Measurements from ENCODE around the gene BICRA.
"Not testable (repeated sequence)": the region's sequence is repeated elsewhere in the genome, so short reads cannot be mapped to it uniquely, and the experiment has no call there.

Gene BICRA

DNA sequence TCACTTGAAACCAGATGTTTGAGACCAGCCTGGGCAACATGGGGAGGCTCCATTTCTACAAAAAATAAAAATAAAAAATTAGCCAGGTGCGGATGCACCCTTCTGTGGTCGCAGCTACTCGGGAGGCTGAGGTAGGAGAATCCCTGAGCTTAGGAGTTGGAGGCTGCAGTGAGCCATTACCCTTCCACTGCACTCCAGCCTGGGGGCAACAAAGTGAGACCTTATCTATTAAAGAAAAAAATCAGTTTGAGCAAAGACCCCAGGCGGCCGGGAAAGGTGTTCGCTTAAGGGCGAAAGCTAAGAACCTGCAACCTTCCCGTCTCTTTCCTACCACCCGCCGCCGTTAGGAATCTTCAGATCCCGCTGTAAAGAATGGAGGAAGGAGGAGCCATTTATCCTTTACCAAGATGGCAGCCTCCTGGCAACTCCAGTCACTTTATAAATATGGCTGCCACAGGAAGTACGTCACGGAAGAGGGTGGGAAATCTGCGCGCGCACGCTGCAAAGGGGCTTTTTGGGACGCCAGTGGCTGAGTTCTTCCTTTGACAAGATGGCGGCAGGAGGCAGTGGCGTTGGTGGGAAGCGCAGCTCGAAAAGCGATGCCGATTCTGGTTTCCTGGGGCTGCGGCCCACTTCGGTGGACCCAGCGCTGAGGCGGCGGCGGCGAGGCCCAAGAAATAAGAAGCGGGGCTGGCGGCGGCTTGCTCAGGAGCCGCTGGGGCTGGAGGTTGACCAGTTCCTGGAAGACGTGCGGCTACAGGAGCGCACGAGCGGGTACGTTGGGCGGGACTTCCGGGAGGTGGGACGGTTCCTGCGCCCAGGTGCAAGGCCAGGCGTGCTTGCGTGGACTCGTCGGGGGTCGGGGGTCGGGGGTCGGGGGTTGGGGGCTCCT, 136.3 kb downstream of the BICRA start, which contains the start of gene NOP53:
Gene NOP53 (plus strand): TSS at position 537 of the 892 bp plus-strand sequence. CDS start 14 bp downstream, at position 551.
- peak within 1 kb of the TSS; percentile 65 for H3K4me3 ChIP-seq (replicated peaks; ENCODE audit: insufficient read depth, low read length)
- TF ChIP-seq, protein P1, sequence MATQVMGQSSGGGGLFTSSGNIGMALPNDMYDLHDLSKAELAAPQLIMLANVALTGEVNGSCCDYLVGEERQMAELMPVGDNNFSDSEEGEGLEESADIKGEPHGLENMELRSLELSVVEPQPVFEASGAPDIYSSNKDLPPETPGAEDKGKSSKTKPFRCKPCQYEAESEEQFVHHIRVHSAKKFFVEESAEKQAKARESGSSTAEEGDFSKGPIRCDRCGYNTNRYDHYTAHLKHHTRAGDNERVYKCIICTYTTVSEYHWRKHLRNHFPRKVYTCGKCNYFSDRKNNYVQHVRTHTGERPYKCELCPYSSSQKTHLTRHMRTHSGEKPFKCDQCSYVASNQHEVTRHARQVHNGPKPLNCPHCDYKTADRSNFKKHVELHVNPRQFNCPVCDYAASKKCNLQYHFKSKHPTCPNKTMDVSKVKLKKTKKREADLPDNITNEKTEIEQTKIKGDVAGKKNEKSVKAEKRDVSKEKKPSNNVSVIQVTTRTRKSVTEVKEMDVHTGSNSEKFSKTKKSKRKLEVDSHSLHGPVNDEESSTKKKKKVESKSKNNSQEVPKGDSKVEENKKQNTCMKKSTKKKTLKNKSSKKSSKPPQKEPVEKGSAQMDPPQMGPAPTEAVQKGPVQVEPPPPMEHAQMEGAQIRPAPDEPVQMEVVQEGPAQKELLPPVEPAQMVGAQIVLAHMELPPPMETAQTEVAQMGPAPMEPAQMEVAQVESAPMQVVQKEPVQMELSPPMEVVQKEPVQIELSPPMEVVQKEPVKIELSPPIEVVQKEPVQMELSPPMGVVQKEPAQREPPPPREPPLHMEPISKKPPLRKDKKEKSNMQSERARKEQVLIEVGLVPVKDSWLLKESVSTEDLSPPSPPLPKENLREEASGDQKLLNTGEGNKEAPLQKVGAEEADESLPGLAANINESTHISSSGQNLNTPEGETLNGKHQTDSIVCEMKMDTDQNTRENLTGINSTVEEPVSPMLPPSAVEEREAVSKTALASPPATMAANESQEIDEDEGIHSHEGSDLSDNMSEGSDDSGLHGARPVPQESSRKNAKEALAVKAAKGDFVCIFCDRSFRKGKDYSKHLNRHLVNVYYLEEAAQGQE (IDR thresholded peaks at IDR 0.05; ENCODE audit: insufficient replicate concordance, low read depth) = peak; percentile 79
- no peak for TF ChIP-seq SPI1 (IDR thresholded peaks at IDR 0.05; ENCODE audit: borderline replicate concordance, low read depth)
- TF ChIP-seq, protein P2, sequence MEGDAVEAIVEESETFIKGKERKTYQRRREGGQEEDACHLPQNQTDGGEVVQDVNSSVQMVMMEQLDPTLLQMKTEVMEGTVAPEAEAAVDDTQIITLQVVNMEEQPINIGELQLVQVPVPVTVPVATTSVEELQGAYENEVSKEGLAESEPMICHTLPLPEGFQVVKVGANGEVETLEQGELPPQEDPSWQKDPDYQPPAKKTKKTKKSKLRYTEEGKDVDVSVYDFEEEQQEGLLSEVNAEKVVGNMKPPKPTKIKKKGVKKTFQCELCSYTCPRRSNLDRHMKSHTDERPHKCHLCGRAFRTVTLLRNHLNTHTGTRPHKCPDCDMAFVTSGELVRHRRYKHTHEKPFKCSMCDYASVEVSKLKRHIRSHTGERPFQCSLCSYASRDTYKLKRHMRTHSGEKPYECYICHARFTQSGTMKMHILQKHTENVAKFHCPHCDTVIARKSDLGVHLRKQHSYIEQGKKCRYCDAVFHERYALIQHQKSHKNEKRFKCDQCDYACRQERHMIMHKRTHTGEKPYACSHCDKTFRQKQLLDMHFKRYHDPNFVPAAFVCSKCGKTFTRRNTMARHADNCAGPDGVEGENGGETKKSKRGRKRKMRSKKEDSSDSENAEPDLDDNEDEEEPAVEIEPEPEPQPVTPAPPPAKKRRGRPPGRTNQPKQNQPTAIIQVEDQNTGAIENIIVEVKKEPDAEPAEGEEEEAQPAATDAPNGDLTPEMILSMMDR (IDR thresholded peaks at IDR 0.05; ENCODE audit: insufficient read depth, low read length) = no peak
- TF ChIP-seq GABPA (IDR thresholded peaks at IDR 0.05; ENCODE audit: low read depth) = peak; percentile 87
- peak; percentile 97 for TF ChIP-seq POLR2AphosphoS5 (IDR thresholded peaks at IDR 0.05; ENCODE audit: low read depth)
- DNase-seq (ENCODE audit: low read depth in 1 of 2, low spot score in 1 of 2) = peak; percentile 89 to 97
- peak within 1 kb of the TSS; percentile 97 for H3K27ac ChIP-seq (replicated peaks)
- H3K27me3 ChIP-seq (ENCODE audit: insufficient read depth, poor library complexity, severe bottlenecking) = no peaks in the 10 kb centered on the region

DNA sequence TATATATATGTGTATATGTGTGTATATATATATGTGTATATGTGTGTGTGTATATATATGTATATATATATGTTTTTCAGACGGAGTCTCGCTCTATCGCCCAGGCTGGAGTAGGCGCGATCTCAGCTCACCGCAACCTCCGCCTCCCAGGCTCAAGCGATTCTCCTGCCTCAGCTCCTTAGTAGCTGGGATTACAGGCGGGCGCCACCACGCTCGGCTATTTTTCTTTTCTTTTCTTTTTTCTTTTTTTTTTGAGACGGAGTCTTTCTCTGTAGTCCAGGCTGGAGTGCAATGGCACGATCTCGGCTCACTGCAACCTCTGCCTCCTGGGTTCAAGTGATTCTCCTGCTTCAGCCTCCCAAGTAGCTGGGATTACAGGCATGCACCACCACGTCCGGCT, 137.2 kb downstream of the BICRA start:
- not testable (repeated sequence) for H3K27me3 ChIP-seq (ENCODE audit: insufficient read depth, poor library complexity, severe bottlenecking); DNase-seq (ENCODE audit: low read depth in 1 of 2, low spot score in 1 of 2)
- H3K4me3 ChIP-seq (replicated peaks; ENCODE audit: insufficient read depth, low read length) = peak overlapping the region; percentile 65
- peak overlapping the region; percentile 97 for H3K27ac ChIP-seq (replicated peaks)

DNA sequence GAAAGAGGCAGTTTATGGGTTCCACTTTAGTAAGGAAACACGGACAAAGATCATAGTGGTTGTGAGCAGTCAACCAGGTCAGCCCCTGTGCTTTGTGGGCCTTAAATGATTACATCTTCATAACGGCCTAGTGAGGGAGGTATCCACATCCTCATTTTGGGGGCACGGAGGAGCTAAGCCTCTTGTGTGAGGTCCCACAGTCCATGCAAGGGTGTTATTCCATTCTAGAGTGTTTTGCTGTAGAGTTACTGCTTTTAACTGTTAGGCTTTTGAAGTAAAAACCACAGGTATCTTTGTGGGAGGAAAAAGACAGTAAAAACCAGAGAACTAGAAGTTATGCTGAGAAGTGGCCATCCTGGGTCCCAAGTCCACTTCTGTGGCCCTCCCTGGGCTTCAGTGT, 140.4 kb downstream of the BICRA start:
- DNase-seq (ENCODE audit: low read depth in 1 of 2, low spot score in 1 of 2) = no peak
- TF ChIP-seq, protein P1 (IDR thresholded peaks at IDR 0.05; ENCODE audit: insufficient replicate concordance, low read depth) = no peak
- TF ChIP-seq SPI1 (IDR thresholded peaks at IDR 0.05; ENCODE audit: borderline replicate concordance, low read depth) = no peak
- no peak for TF ChIP-seq GABPA (IDR thresholded peaks at IDR 0.05; ENCODE audit: low read depth)
- TF ChIP-seq, protein P2 (IDR thresholded peaks at IDR 0.05; ENCODE audit: insufficient read depth, low read length) = no peak
- no peak for TF ChIP-seq POLR2AphosphoS5 (IDR thresholded peaks at IDR 0.05; ENCODE audit: low read depth)
- no peak overlapping the region for H3K4me3 ChIP-seq (replicated peaks; ENCODE audit: insufficient read depth, low read length)

DNA sequence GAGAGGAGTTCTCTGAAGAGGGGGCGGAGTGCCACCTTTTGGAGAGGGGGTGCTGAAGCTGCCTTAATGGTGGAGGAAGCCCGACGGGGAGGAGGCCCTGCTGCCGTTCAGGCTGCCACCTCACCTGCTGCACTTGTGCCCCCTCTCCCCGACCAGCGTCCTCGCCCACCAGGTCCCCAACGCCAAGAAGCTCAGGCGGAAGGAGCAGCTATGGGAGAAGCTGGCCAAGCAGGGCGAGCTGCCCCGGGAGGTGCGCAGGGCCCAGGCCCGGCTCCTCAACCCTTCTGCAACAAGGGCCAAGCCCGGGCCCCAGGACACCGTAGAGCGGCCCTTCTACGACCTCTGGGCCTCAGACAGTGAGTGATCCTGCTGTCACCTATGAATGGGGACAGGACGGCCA, 141.8 kb downstream of the BICRA start:
- no peak overlapping the region for H3K27ac ChIP-seq (replicated peaks)
- TF ChIP-seq POLR2AphosphoS5 (IDR thresholded peaks at IDR 0.05; ENCODE audit: low read depth) (no peak), SPI1 (IDR thresholded peaks at IDR 0.05; ENCODE audit: borderline replicate concordance, low read depth) (no peak), GABPA (IDR thresholded peaks at IDR 0.05; ENCODE audit: low read depth) (no peak)
- TF ChIP-seq, protein P2 (IDR thresholded peaks at IDR 0.05; ENCODE audit: insufficient read depth, low read length) = no peak
- TF ChIP-seq, protein P1 (IDR thresholded peaks at IDR 0.05; ENCODE audit: insufficient replicate concordance, low read depth) = no peak
- H3K4me3 ChIP-seq (replicated peaks; ENCODE audit: insufficient read depth, low read length) = no peak overlapping the region
- no peak for DNase-seq (ENCODE audit: low read depth in 1 of 2, low spot score in 1 of 2)
- no peaks in the 10 kb centered on the region for H3K27me3 ChIP-seq (ENCODE audit: insufficient read depth, poor library complexity, severe bottlenecking)

More for the DNA sequence above, 140.4 kb downstream of the BICRA start:
- H3K27me3 ChIP-seq (ENCODE audit: insufficient read depth, poor library complexity, severe bottlenecking) = no peaks in the 10 kb centered on the region
- H3K27ac ChIP-seq (replicated peaks) = no peak overlapping the region

All from HL-60 (cell line).